T-cell (primary cell): Measurements from ENCODE around the gene CD3G. TPM values are rescaled to one million over a fixed set of nuclear protein-coding genes. Genes with fewer than 3 reads are reported as not detected.

Experiments used
- ATAC-seq, 4 experiments: fragments of 200-7000 bp in 3 of 4; fragments of 150-1000 bp in 1 of 4; cut with Tn5 transposase; replicated peaks in 1 of 4; 1 replicate in 3 of 4; 2 replicates in 1 of 4; pipeline ENCODE4 v1.10.0; 2021; ENCODE audit warnings: moderate library complexity in 3 of 4, mild to moderate bottlenecking in 2 of 4, moderate number of reproducible peaks in 1 of 4
- CTCF ChIA-PET, 2 donors: fragments of 300-600 bp; sonication (Branson Sonifier 250); formaldehyde crosslinking; loops; one replicate each; lab custom pipeline; 2022; ENCODE audit warnings: antibody characterized with exemption in 2 of 2; lab: Charles Lee
- POLR2A ChIA-PET, 2 donors: fragments of 300-600 bp; sonication (Branson Sonifier 250); formaldehyde crosslinking; loops; one replicate each; lab custom pipeline; 2022; ENCODE audit warnings: antibody characterized with exemption in 2 of 2; lab: Charles Lee
- DNase-seq, 35 experiments: peaks; one replicate each; pipeline versions ENCODE4 v3.0.0 to v3.0.0-alpha.2; 2013 to 2023
- H3K27ac ChIP-seq: one replicate; pipeline ENCODE4 v1.5.1; 2013; ENCODE audit warnings: low read length
- H3K27me3 ChIP-seq, 2 experiments: replicated peaks in 1 of 2; 1 replicate in 1 of 2; 2 replicates in 1 of 2; pipeline versions ENCODE4 v1.6.1 to v1.7.0; 2013; ENCODE audit warnings: low read length in 1 of 2, mixed read lengths in 1 of 2; ENCODE audit not compliant: control insufficient read depth in 2 of 2, insufficient read depth in 2 of 2; ENCODE audit errors: extremely low read depth in 1 of 2
- H3K36me3 ChIP-seq, 2 donors: 1 replicate in 1 of 2; 2 replicates in 1 of 2; pipeline versions ENCODE4 v1.6.1 to v1.7.0; 2013; ENCODE audit warnings: low read length in 1 of 2; ENCODE audit not compliant: control insufficient read depth in 2 of 2, insufficient read depth in 1 of 2; ENCODE audit errors: extremely low read depth in 1 of 2
- H3K4me1 ChIP-seq, 2 experiments: 1 replicate in 1 of 2; 2 replicates in 1 of 2; pipeline versions ENCODE4 v1.6.1 to v1.7.0; 2013; ENCODE audit warnings: low read length in 2 of 2, mixed read lengths in 1 of 2; ENCODE audit not compliant: insufficient read depth in 2 of 2, control insufficient read depth in 1 of 2; ENCODE audit errors: extremely low read depth in 1 of 2
- H3K4me3 ChIP-seq, 2 donors: 1 replicate in 1 of 2; 2 replicates in 1 of 2; pipeline versions ENCODE4 v1.5.1 to v1.7.0; 2013; ENCODE audit warnings: mild to moderate bottlenecking in 2 of 2, low read length in 1 of 2, moderate library complexity in 1 of 2; ENCODE audit not compliant: control insufficient read depth in 1 of 2; ENCODE audit errors: extremely low read depth in 1 of 2
- H3K9me3 ChIP-seq: 2 replicates; pipeline ENCODE4 v1.7.0; 2013
- H3K27ac Mint-ChIP-seq, 2 donors: one replicate each; pipeline ENCODE4 v1.8.0; 2020 to 2021; ENCODE audit warnings: mild to moderate bottlenecking in 2 of 2, mixed read lengths in 2 of 2
- H3K27me3 Mint-ChIP-seq, 2 donors: one replicate each; pipeline ENCODE4 v1.8.0; 2021 to 2022; ENCODE audit warnings: mixed read lengths in 2 of 2
- H3K36me3 Mint-ChIP-seq: one replicate; pipeline ENCODE4 v1.8.0; 2021; ENCODE audit warnings: mixed read lengths
- H3K4me1 Mint-ChIP-seq, 3 donors: one replicate each; pipeline ENCODE4 v1.8.0; 2020 to 2022; ENCODE audit warnings: mixed read lengths in 3 of 3, mild to moderate bottlenecking in 1 of 3
- H3K4me3 Mint-ChIP-seq, 3 donors: one replicate each; pipeline ENCODE4 v1.8.0; 2020 to 2022; ENCODE audit warnings: mild to moderate bottlenecking in 3 of 3, mixed read lengths in 3 of 3, moderate library complexity in 3 of 3
- H3K9me3 Mint-ChIP-seq, 3 donors: one replicate each; pipeline ENCODE4 v1.8.0; 2020 to 2022; ENCODE audit warnings: mixed read lengths in 3 of 3
- WGBS: methylation state at CpG from one replicate; pipeline ENCODE4 v1.1.5; 2013; ENCODE audit warnings: missing lambda C conversion rate; ENCODE audit not compliant: insufficient coverage; 5-methylcytosine and 5-hydroxymethylcytosine counted together
- total RNA-seq, 35 experiments: library from RNA in 6 of 35; stranded (reverse) in 6 of 35; fragments of 120-200 nt in 1 of 35; gene quantifications; one replicate each; pipeline versions ENCODE4 v1.2.1 to v1.2.4 and lab custom pipeline; 2013 to 2026

Gene CD3G
- total RNA-seq, 5 donors from 2014 or later (not counting 1 experiment from before 2014, with no cell fraction given) = 170 to 215 (median 189) TPM

DNA sequence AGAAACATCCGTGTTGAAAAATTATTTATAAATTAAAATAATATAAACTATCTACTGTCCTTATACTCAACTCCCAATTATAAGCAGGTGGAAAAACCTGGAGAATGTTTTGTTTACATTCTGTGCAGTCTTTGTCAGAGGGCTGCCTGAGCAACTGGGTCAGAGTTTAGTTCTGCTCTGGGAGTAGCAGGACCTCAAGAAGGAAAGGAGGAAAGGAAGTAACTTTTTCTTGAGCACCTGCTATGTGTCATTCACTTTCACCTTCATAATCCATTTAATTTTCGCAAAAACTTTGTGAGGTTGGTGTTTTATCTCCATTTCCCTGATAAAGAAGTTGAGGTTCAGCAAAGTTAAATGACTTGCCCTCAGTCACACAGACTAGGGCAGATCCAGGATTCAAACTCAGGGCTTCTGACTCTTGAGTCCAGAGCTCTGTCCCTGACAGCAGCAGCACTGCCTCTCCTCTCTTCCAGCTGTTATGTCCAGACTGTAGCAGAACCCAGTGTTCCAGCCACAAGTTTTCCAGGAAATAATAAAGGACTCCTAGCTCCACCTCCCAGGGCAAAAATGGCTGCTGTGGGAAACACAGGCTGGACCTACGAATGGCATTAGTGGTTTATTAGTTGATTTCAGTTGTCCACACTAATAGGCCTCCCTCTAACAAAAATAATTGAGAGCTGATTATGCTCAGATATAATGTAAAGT, 33.2 kb upstream of the CD3G start:
- Mint-ChIP-seq H3K4me3 (peak overlapping the region in 2 of 3 donors; percentile 28 to 31), H3K27me3 (no peaks in the 10 kb centered on the region), H3K36me3 (peaks cover 73% of the 10 kb centered on the region), H3K9me3 (no peaks in the 10 kb centered on the region), H3K4me1 (peaks cover 89 to 92% (median 90%) of the 10 kb centered on the region in 3 donors), H3K27ac (peak overlapping the region; percentile 85 to 92)
- H3K4me3 ChIP-seq = no peak overlapping the region
- peak overlapping the region; percentile 61 for H3K27ac ChIP-seq
- ATAC-seq (no peak), DNase-seq (no peak)
- peaks cover 12 to 85% of the 10 kb centered on the region in 2 donors for H3K36me3 ChIP-seq
- peaks cover 67 to 76% of the 10 kb centered on the region in 2 experiments for H3K4me1 ChIP-seq
- POLR2A ChIA-PET = interaction anchor here (0.5 to 1.2 kb wide), 4 partner anchors 16 to 31 kb away, joined by 3 to 5 read pairs (median 4); partner anchors contain the start of gene CD3D (in 1 of the 2)
- no peaks in the 10 kb centered on the region for H3K27me3 ChIP-seq
- CTCF ChIA-PET = interaction anchor here (0.8 to 2.2 kb wide), 14 partner anchors 10 to 113 kb away, joined by 3 to 15 read pairs (median 4); partner anchors contain the start of genes ATP5MG (in 1 of the 2), CD3D (in 1 of the 2) and JAML (in 1 of the 2)
- WGBS = no CpG with 5 or more reads among the region's 3 CpGs
- H3K9me3 ChIP-seq = no peaks in the 10 kb centered on the region

DNA sequence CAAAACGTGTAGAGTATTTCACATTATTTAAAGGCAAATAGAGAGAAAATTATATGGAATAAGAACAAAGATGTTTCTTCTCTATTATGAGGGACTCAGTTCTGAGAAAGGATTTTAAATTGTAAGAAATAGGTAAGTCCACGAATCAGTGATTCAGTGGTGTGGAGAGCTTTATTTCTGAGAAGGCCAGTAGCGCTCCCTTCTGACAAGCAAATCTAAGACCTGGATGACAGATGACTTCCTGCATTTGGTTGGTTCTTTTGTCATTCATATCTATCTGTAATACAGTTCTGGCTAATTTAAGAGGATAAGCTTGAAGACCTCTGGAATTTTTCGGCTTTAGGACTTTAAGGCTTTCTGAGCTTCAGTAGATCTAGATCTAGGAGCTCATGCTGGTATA, 32.6 kb upstream of the CD3G start:
- ChIA-PET POLR2A (interaction anchor here (0.5 to 0.9 kb wide), 3 partner anchors 27 to 62 kb away, joined by 3 to 4 read pairs (median 3); no protein-coding TSS in a partner anchor), CTCF (interaction anchor here (0.5 to 2.2 kb wide), 15 partner anchors 10 to 113 kb away, joined by 3 to 15 read pairs (median 4); partner anchors contain the start of genes ATP5MG (in 1 of the 2), CD3D (in 1 of the 2) and JAML (in 1 of the 2))
- H3K27ac Mint-ChIP-seq = peak overlapping the region; percentile 85 to 92
- peak overlapping the region; percentile 61 for H3K27ac ChIP-seq
- no peaks in the 10 kb centered on the region for H3K9me3 Mint-ChIP-seq
- H3K36me3 Mint-ChIP-seq = peaks cover 71% of the 10 kb centered on the region
- H3K4me3 Mint-ChIP-seq = peak overlapping the region in 2 of 3 donors; percentile 28 to 31
- ATAC-seq = peak in 1 of 4 experiments; percentile 26
- H3K9me3 ChIP-seq = no peaks in the 10 kb centered on the region
- DNase-seq = peak in 1 of 35 experiments; percentile 49
- no peaks in the 10 kb centered on the region for H3K27me3 Mint-ChIP-seq
- peaks cover 12 to 85% of the 10 kb centered on the region in 2 donors for H3K36me3 ChIP-seq
- no peaks in the 10 kb centered on the region for H3K27me3 ChIP-seq
- H3K4me1 ChIP-seq = peaks cover 67 to 79% of the 10 kb centered on the region in 2 experiments
- WGBS = 0% methylated on average over 1 of the region's 4 CpGs
- peaks cover 90 to 94% (median 91%) of the 10 kb centered on the region in 3 donors for H3K4me1 Mint-ChIP-seq
- no peak overlapping the region for H3K4me3 ChIP-seq

DNA sequence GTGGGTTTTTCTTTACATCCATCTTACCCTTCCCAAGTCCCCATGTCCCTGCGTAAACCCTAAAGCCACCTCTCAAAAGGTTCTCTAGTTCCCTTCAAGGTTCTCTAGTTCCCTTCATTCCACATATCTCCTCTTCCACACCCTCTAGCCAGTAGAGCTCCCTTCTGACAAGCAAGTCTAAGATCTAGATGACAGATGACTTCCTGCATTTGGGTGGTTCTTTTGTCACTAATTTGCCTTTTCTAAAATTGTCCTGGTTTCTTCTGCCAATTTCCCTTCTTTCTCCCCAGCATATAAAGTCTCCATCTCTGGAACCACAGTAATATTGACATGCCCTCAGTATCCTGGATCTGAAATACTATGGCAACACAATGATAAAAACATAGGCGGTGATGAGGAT, 31.8 kb upstream of the CD3G start:
- Mint-ChIP-seq H3K4me1 (peaks cover 90 to 93% (median 91%) of the 10 kb centered on the region in 3 donors), H3K27me3 (no peaks in the 10 kb centered on the region), H3K9me3 (no peaks in the 10 kb centered on the region), H3K4me3 (peak overlapping the region in 2 of 3 donors; percentile 0 to 31), H3K36me3 (peaks cover 66% of the 10 kb centered on the region), H3K27ac (peak overlapping the region; percentile 85 to 92)
- H3K27me3 ChIP-seq = no peaks in the 10 kb centered on the region
- DNase-seq (no peak), ATAC-seq (no peak)
- H3K27ac ChIP-seq = peak overlapping the region; percentile 61
- WGBS = 86% methylated on average over 1 of the region's 2 CpGs
- peaks cover 12 to 79% of the 10 kb centered on the region in 2 donors for H3K36me3 ChIP-seq
- H3K9me3 ChIP-seq = no peaks in the 10 kb centered on the region
- POLR2A ChIA-PET = interaction anchor here in 1 of 2 donors (0.9 kb wide), 1 partner anchor 61 kb away, joined by 3 read pairs; no protein-coding TSS in a partner anchor
- peaks cover 67 to 79% of the 10 kb centered on the region in 2 experiments for H3K4me1 ChIP-seq
- CTCF ChIA-PET = interaction anchor here (0.5 to 2.2 kb wide), 11 partner anchors 11 to 114 kb away, joined by 3 to 15 read pairs (median 6); partner anchors contain the start of genes ATP5MG (in 1 of the 2), CD3D (in 1 of the 2) and JAML (in 1 of the 2)
- H3K4me3 ChIP-seq = no peak overlapping the region

DNA sequence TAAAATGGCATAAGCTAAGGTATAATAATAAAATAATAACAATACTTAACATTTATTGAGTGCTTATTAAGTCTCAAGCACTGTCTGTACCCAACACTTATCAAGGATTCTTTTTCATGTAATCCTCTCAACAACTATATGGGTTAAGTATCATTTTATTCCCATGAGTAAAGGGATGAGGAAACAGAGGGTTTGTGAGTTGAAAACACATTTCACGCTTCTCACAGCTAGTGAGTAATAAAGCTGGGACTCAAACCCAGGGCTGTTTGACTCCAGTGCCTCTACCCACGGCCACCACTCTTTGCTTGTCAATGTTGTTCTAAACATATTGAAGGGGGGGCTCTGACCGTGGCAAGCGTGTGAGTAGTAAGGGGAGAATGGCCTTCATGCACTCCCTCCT, 30.9 kb upstream of the CD3G start:
- Histone ChIP-seq H3K27ac (peak overlapping the region; percentile 61), H3K36me3 (peaks cover 12 to 70% of the 10 kb centered on the region in 2 donors), H3K4me1 (peaks cover 67 to 79% of the 10 kb centered on the region in 2 experiments), H3K9me3 (no peaks in the 10 kb centered on the region), H3K4me3 (no peak overlapping the region), H3K27me3 (no peaks in the 10 kb centered on the region)
- ChIA-PET CTCF (interaction anchor here (0.5 to 1.9 kb wide), 2 partner anchors 32 to 50 kb away, joined by 6 to 8 read pairs; no protein-coding TSS in a partner anchor), POLR2A (no interaction called here)
- H3K4me1 Mint-ChIP-seq = peaks cover 89 to 91% (median 90%) of the 10 kb centered on the region in 3 donors
- peak overlapping the region; percentile 92 to 93 for H3K27ac Mint-ChIP-seq
- H3K4me3 Mint-ChIP-seq = peak overlapping the region in 1 of 3 donors; percentile 41
- no peaks in the 10 kb centered on the region for H3K9me3 Mint-ChIP-seq
- peaks cover 63% of the 10 kb centered on the region for H3K36me3 Mint-ChIP-seq
- H3K27me3 Mint-ChIP-seq = no peaks in the 10 kb centered on the region
- no CpG with 5 or more reads among the region's 4 CpGs for WGBS
- DNase-seq = no peak
- no peak for ATAC-seq

DNA sequence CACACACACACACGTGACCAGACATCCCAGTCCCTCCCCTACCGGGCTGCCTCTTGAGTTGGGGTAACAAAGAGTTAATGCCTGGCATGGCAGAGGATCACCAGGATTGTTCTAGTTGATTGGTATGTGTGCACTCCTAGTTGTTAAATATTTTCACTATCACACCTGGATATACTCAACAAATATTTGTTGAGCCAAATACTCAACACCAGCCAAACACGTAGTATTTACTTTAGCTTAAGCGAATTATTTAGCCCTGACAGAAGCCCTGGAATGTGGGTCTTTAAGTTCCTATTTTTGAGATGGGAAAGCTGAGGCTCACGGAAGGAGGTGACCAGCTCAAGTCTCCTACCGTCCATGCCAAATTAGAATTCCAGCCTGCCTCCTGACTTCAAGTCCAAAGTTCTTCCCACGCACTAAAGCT, 29.1 kb upstream of the CD3G start:
- peak overlapping the region in 1 of 3 donors; percentile 53 for H3K4me3 Mint-ChIP-seq
- POLR2A ChIA-PET = interaction anchor here in 1 of 2 donors (0.7 kb wide), 1 partner anchor 24 kb away, joined by 5 read pairs; no protein-coding TSS in a partner anchor
- Histone ChIP-seq H3K27ac (peak overlapping the region; percentile 78), H3K27me3 (no peaks in the 10 kb centered on the region), H3K36me3 (peaks cover 12 to 57% of the 10 kb centered on the region in 2 donors), H3K4me1 (peaks cover 78 to 81% of the 10 kb centered on the region in 2 experiments), H3K4me3 (no peak overlapping the region), H3K9me3 (no peaks in the 10 kb centered on the region)
- no peaks in the 10 kb centered on the region for H3K27me3 Mint-ChIP-seq
- WGBS = no CpG with 5 or more reads among the region's 7 CpGs
- peak overlapping the region; percentile 99 for H3K27ac Mint-ChIP-seq
- CTCF ChIA-PET = no interaction called here
- H3K9me3 Mint-ChIP-seq = peaks cover 0 to 7% (median 0%) of the 10 kb centered on the region in 3 donors
- peaks cover 91 to 92% (median 91%) of the 10 kb centered on the region in 3 donors for H3K4me1 Mint-ChIP-seq
- peaks cover 54% of the 10 kb centered on the region for H3K36me3 Mint-ChIP-seq
- DNase-seq (no peak), ATAC-seq (no peak)

DNA sequence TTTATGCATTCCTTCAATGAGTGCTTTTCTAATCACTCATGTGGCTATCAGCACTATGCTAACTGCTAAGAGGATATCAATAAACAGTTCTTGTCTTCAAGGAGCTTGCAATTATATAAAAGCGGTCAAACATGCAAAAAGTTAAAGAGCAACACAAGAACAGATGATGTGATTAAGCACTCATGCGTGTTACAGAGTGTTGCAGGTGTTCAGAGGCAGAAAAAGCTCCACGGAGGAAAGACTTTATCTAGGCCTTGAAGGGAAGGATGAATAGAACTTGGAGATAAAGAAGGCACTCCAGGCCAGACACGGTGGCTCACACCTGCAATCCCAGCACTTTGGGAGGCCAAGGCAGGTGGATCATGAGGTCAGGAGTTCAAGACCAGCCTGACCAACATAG, 26.0 kb upstream of the CD3G start:
- Mint-ChIP-seq H3K9me3 (peaks cover 0 to 11% (median 0%) of the 10 kb centered on the region in 3 donors), H3K4me3 (peak overlapping the region in 1 of 3 donors; percentile 73), H3K27me3 (no peaks in the 10 kb centered on the region), H3K4me1 (peaks cover 88% of the 10 kb centered on the region in 3 donors), H3K36me3 (peaks cover 39% of the 10 kb centered on the region), H3K27ac (peak overlapping the region; percentile 95 to 99)
- H3K27me3 ChIP-seq = no peaks in the 10 kb centered on the region
- H3K9me3 ChIP-seq = no peaks in the 10 kb centered on the region
- WGBS = 76% methylated on average over 2 of the region's 4 CpGs
- H3K36me3 ChIP-seq = peaks cover 12 to 30% of the 10 kb centered on the region in 2 donors
- peak overlapping the region; percentile 39 for H3K27ac ChIP-seq
- H3K4me3 ChIP-seq = no peak overlapping the region
- peaks cover 60 to 96% of the 10 kb centered on the region in 2 experiments for H3K4me1 ChIP-seq
- POLR2A ChIA-PET = interaction anchor here (0.6 to 0.8 kb wide), 5 partner anchors 13 to 798 kb away, joined by 3 to 18 read pairs (median 10); partner anchors contain the start of gene CD3D (in 1 of the 2)
- CTCF ChIA-PET = interaction anchor here (0.6 to 0.9 kb wide), 6 partner anchors 14 to 908 kb away, joined by 3 to 13 read pairs (median 3); partner anchors contain the start of gene CD3E (in 1 of the 2)
- no peak for DNase-seq
- ATAC-seq = no peak
